MCF 10A (cell line): ENCODE measurements around the gene SETD3. TPM values are rescaled to one million over a fixed set of nuclear protein-coding genes. Genes with fewer than 3 reads are reported as not detected.

ENCODE experiments used
- BruUV-seq: library from RNA; stranded (reverse); fragments of 400-500 nt; replicated peaks from 2 replicates; lab custom pipeline; 2021; lab: Mats Ljungman, UMichigan
- CTCF ChIA-PET: fragments of 300-600 bp; sonication (Branson Sonifier 250); formaldehyde crosslinking; extraction: SDS; loops from one replicate; lab custom pipeline; 2021; ENCODE audit warnings: antibody characterized with exemption, inconsistent platforms; lab: Yijun Ruan, JAX
- POLR2A ChIA-PET: fragments of 300-600, 350-650 bp; sonication (Branson Sonifier 250); formaldehyde crosslinking; extraction: SDS; loops from one replicate; lab custom pipeline; 2020; ENCODE audit warnings: antibody characterized with exemption, inconsistent platforms; lab: Yijun Ruan, JAX
- DNase-seq: peaks from one replicate; pipeline ENCODE4 v3.0.0-alpha.2; 2018; ENCODE audit not compliant: unreplicated experiment
- H3K27ac Mint-ChIP-seq: one replicate; pipeline ENCODE4 v1.8.0; 2022; ENCODE audit warnings: mild to moderate bottlenecking, low read depth, mixed read lengths; ENCODE audit not compliant: unreplicated experiment
- H3K27me3 Mint-ChIP-seq: one replicate; pipeline ENCODE4 v1.8.0; 2022; ENCODE audit warnings: mixed read lengths; ENCODE audit not compliant: insufficient read depth, unreplicated experiment
- H3K36me3 Mint-ChIP-seq: one replicate; pipeline ENCODE4 v1.8.0; 2022; ENCODE audit warnings: mild to moderate bottlenecking, moderate library complexity, mixed read lengths; ENCODE audit not compliant: insufficient read depth, unreplicated experiment
- H3K4me1 Mint-ChIP-seq: one replicate; pipeline ENCODE4 v1.8.0; 2022; ENCODE audit warnings: mixed read lengths; ENCODE audit not compliant: insufficient read depth, unreplicated experiment
- H3K4me3 Mint-ChIP-seq: one replicate; pipeline ENCODE4 v1.8.0; 2022; ENCODE audit warnings: mild to moderate bottlenecking, moderate library complexity, mixed read lengths; ENCODE audit not compliant: unreplicated experiment
- H3K9me3 Mint-ChIP-seq: one replicate; pipeline ENCODE4 v1.8.0; 2022; ENCODE audit warnings: mixed read lengths; ENCODE audit not compliant: unreplicated experiment
- CTCF ChIP-seq: fragments of 200-600 bp; IDR thresholded peaks from one replicate; pipeline ENCODE4 v1.8.0; 2022; ENCODE audit warnings: antibody characterized with exemption, mild to moderate bottlenecking; ENCODE audit not compliant: unreplicated experiment
- intact Hi-C: fragments of 100-400 bp; cut with micrococcal nuclease; formaldehyde crosslinking; loops from 2 replicates; pipeline ENCODE4 v1.14.1; 2022
- total RNA-seq: library from RNA; stranded (reverse); gene quantifications from 2 replicates; pipeline ENCODE4 v1.2.3, GENCODE V29; 2022

Gene SETD3
- total RNA-seq, 1 experiment from 2014 or later, result 50.6 TPM

- TF ChIP-seq CTCF, result no peak
- no peak overlapping the region for H3K4me3 Mint-ChIP-seq
- H3K27ac Mint-ChIP-seq, result no peak overlapping the region
- H3K4me1 Mint-ChIP-seq, result no peaks in the 10 kb centered on the region
- ChIA-PET POLR2A (no interaction called here), CTCF (no interaction called here)
- H3K27me3 Mint-ChIP-seq, result no peaks in the 10 kb centered on the region
- intact Hi-C loops, result no loop called here
- H3K9me3 Mint-ChIP-seq, result no peaks in the 10 kb centered on the region
- H3K36me3 Mint-ChIP-seq, result peaks cover 63% of the 10 kb centered on the region
- no peak for DNase-seq
- BruUV-seq, result no TSS peak
These were observed 28.4 kb upstream of the SETD3 start for GRCh38 chr14:99508896-99509629.

- no TSS peak for BruUV-seq
- intact Hi-C loops, result no loop called here
- CTCF ChIA-PET, result interaction anchor here (0.6 kb wide), 1 partner anchor 11 kb away, joined by 4 read pairs; no protein-coding TSS in a partner anchor
- H3K9me3 Mint-ChIP-seq, result no peaks in the 10 kb centered on the region
- no peaks in the 10 kb centered on the region for H3K27me3 Mint-ChIP-seq
- no peak overlapping the region for H3K4me3 Mint-ChIP-seq
- peaks cover 66% of the 10 kb centered on the region for H3K36me3 Mint-ChIP-seq
- POLR2A ChIA-PET, result no interaction called here
- no peaks in the 10 kb centered on the region for H3K4me1 Mint-ChIP-seq
- DNase-seq, result no peak
- no peak overlapping the region for H3K27ac Mint-ChIP-seq
- no peak for TF ChIP-seq CTCF
These were observed 27.4 kb upstream of the SETD3 start for GRCh38 chr14:99507860-99508640.

GRCh38 chr14:99506276-99506675 lies 25.6 kb upstream of the SETD3 start:
- ChIA-PET POLR2A (no interaction called here), CTCF (no interaction called here)
- no peak overlapping the region for H3K27ac Mint-ChIP-seq
- H3K9me3 Mint-ChIP-seq, result no peaks in the 10 kb centered on the region
- no peak for DNase-seq
- H3K36me3 Mint-ChIP-seq, result peaks cover 75% of the 10 kb centered on the region
- H3K27me3 Mint-ChIP-seq, result no peaks in the 10 kb centered on the region
- BruUV-seq, result no TSS peak
- H3K4me3 Mint-ChIP-seq, result no peak overlapping the region
- H3K4me1 Mint-ChIP-seq, result no peaks in the 10 kb centered on the region
- TF ChIP-seq CTCF, result no peak
- intact Hi-C loops, result no loop called here

- Mint-ChIP-seq H3K27me3 (no peaks in the 10 kb centered on the region), H3K4me1 (no peaks in the 10 kb centered on the region), H3K27ac (peak overlapping the region; percentile 55), H3K9me3 (no peaks in the 10 kb centered on the region), H3K4me3 (no peak overlapping the region), H3K36me3 (peaks cover 86% of the 10 kb centered on the region)
- ChIA-PET POLR2A (interaction anchor here (1.0 to 1.2 kb wide), 2 partner anchors 22 to 24 kb away, joined by 3 to 5 read pairs; partner anchors contain the start of genes CCNK and SETD3), CTCF (interaction anchor here (0.6 kb wide), 1 partner anchor 394 kb away, joined by 4 read pairs; no protein-coding TSS in a partner anchor)
- DNase-seq, result no peak
- intact Hi-C loops, result no loop called here
- no TSS peak for BruUV-seq
- no peak for TF ChIP-seq CTCF
These were observed 24.4 kb upstream of the SETD3 start for GRCh38 chr14:99505089-99505488.
